PC-3 (cell line): ENCODE measurements around the gene EDRF1.

ENCODE experiments used
- CTCF ChIP-seq: fragments of 300-600 bp; sonication (generic); conservative IDR thresholded peaks from 2 replicates; pipeline ENCODE4 v1.5.1; 2017; ENCODE audit warnings: antibody characterized with exemption, low read depth, mild to moderate bottlenecking, low read length
- EZH2 ChIP-seq: fragments of 300-600 bp; sonication (generic); IDR thresholded peaks from one replicate; pipeline ENCODE4 v1.6.1; 2017; ENCODE audit warnings: antibody characterized with exemption, mild to moderate bottlenecking, low read length; ENCODE audit not compliant: unreplicated experiment
- EZH2phosphoT487 ChIP-seq: fragments of 300-600 bp; sonication (generic); IDR thresholded peaks from 2 replicates; pipeline ENCODE4 v1.6.1; 2018; ENCODE audit warnings: mild to moderate bottlenecking, antibody characterized with exemption, low read length, borderline replicate concordance

DNA sequence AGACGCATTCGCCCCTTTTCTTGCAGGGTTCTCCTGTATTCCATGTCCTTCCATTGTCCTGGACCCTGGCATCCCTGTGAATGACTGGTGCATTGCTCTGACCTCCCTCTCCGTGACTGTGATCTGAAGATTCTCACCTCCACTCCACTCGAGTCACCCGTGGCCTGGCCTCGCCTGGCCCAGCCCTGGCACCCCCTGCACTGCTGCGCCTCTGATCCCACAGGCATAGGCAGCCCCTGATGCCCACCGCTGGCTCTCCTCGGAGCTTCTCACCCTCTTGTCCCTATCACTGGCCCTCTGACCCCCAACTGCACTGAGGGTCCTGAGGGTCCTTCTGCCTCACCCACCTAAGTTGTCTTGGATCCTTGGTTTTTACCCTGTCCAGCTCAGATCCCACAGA lies 58.3 kb downstream of the EDRF1 start:
- TF ChIP-seq CTCF, result no peak
- TF ChIP-seq EZH2, result no peak
- TF ChIP-seq EZH2phosphoT487, result no peak
